Upper lobe of left lung (tissue), 6 donors: ENCODE data around the gene DCST2. TPM values are rescaled to one million over a fixed set of nuclear protein-coding genes. Genes with fewer than 3 reads are reported as not detected.

ENCODE experiments used
- ATAC-seq, 2 donors: fragments of 200-7000 bp; cut with Tn5 transposase; one replicate each; pipeline ENCODE4 v1.9.1; 2022; ENCODE audit warnings: mild to moderate bottlenecking in 2 of 2, moderate library complexity in 2 of 2; ENCODE audit not compliant: low FRiP score in 2 of 2
- DNase-seq, 2 donors: peaks; one replicate each; pipeline ENCODE4 v3.0.0-alpha.2; 2019 to 2020
- H3K27ac ChIP-seq, 4 donors: fragments of 200-600 bp; sonication (generic); one replicate each; pipeline ENCODE4 v1.5.1; 2016 to 2019
- H3K27me3 ChIP-seq, 4 donors: fragments of 200-600 bp; sonication (generic); one replicate each; pipeline ENCODE4 v1.5.1; 2017 to 2019
- H3K36me3 ChIP-seq, 4 donors: fragments of 200-600 bp; sonication (generic); one replicate each; pipeline ENCODE4 v1.5.1; 2016 to 2019
- H3K4me1 ChIP-seq, 4 donors: fragments of 200-600 bp; sonication (generic); one replicate each; pipeline ENCODE4 v1.5.1; 2018 to 2019
- H3K4me3 ChIP-seq, 4 donors: fragments of 200-600 bp; sonication (generic); one replicate each; pipeline ENCODE4 v1.5.1; 2017 to 2019; ENCODE audit warnings: mild to moderate bottlenecking in 2 of 4, moderate library complexity in 1 of 4
- H3K9me3 ChIP-seq, 4 donors: fragments of 200-600 bp; sonication (generic); one replicate each; pipeline ENCODE4 v1.5.1; 2018 to 2019
- EP300 ChIP-seq, 4 donors: sonication (generic); formaldehyde crosslinking; IDR thresholded peaks; one replicate each; pipeline ENCODE4 v1.5.1; 2017; ENCODE audit warnings: antibody characterized with exemption in 4 of 4, control low read depth in 2 of 4
- POLR2A ChIP-seq, 4 donors: fragments of 450-650 bp; IDR thresholded peaks; one replicate each; pipeline ENCODE4 v1.5.1; 2016 to 2017; ENCODE audit warnings: antibody characterized with exemption in 4 of 4, mild to moderate bottlenecking in 2 of 4
- POLR2AphosphoS5 ChIP-seq, 2 donors: sonication (generic); formaldehyde crosslinking; IDR thresholded peaks; one replicate each; pipeline ENCODE4 v1.5.1; 2017; ENCODE audit warnings: antibody characterized with exemption in 2 of 2
- WGBS, 2 donors: methylation state at CpG; one replicate each; pipeline ENCODE4 v1.1.5; 2017 to 2018; 5-methylcytosine and 5-hydroxymethylcytosine counted together
- total RNA-seq, 6 donors: library from RNA; depleted of rRNA in 4 of 6; stranded (reverse); fragments of >200 nt in 4 of 6; gene quantifications; one replicate each; pipeline versions ENCODE4 v1.1.0 to v1.2.1, GENCODE V29; 2016 to 2021
- TF ChIP-seq, protein P1 (sequence below), 6 experiments: fragments of 450-650 bp in 4 of 6; fragments of 200-600 bp in 2 of 6; sonication (generic) in 2 of 6; IDR thresholded peaks; one replicate each; pipeline ENCODE4 v1.5.1; 2016 to 2019; ENCODE audit warnings: antibody characterized with exemption in 6 of 6
- donor health status: DM: no; HTN: no; CAD: no; lungs with moderate emphysema.
- donor health status: DM: no; HTN: yes; CAD: no; lungs with severe emphysema.

DCST2 gene
- total RNA-seq, 6 donors from 2014 or later = 0.49 to 2.1 (median 1.1) TPM

DNA sequence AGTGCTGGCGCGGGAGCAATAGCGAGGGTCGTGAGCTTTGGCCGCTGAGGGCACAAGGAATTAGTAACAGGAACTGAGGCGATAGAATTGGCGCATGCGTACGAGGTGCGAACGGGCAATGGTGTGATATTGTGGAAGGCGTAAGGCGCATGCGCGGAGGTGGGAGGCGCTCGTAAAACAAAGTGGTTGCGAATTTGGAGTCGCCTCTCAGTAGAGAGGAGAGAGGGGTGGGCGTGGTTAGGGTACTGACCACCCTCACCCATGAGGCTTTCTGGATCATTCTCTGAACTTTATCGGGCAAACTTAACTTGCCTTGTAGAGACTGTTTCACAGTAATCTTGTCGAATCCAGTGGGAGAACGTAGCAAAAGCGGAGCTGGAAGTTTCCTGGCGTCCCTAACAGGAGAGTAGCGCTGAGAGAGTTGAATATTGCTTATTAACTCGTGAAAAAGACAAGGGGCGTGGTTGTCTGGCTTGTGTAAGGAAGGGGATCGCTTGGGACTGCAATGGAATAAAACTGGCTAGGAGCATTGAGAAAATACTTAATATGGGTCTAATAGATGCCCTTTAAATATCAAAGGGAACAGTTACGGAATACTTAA is 58.7 kb downstream of the DCST2 start:
- DNase-seq (peak in 1 of 2 donors; percentile 93), ATAC-seq (peak; percentile 79 to 81)
- Histone ChIP-seq H3K4me3 (peak overlapping the region; percentile 48 to 74 (median 63)), H3K27me3 (no peaks in the 10 kb centered on the region), H3K9me3 (no peaks in the 10 kb centered on the region), H3K27ac (peak overlapping the region; percentile 97 to 99 (median 98)), H3K36me3 (peaks cover 0 to 4% (median 2%) of the 10 kb centered on the region in 4 donors), H3K4me1 (peaks cover 30 to 46% (median 41%) of the 10 kb centered on the region in 4 donors)
- TF ChIP-seq POLR2AphosphoS5 (IDR thresholded peaks at IDR 0.05) = peak; percentile 53 to 75
- TF ChIP-seq EP300 (IDR thresholded peaks at IDR 0.05) = no peak
- TF ChIP-seq, protein P1, sequence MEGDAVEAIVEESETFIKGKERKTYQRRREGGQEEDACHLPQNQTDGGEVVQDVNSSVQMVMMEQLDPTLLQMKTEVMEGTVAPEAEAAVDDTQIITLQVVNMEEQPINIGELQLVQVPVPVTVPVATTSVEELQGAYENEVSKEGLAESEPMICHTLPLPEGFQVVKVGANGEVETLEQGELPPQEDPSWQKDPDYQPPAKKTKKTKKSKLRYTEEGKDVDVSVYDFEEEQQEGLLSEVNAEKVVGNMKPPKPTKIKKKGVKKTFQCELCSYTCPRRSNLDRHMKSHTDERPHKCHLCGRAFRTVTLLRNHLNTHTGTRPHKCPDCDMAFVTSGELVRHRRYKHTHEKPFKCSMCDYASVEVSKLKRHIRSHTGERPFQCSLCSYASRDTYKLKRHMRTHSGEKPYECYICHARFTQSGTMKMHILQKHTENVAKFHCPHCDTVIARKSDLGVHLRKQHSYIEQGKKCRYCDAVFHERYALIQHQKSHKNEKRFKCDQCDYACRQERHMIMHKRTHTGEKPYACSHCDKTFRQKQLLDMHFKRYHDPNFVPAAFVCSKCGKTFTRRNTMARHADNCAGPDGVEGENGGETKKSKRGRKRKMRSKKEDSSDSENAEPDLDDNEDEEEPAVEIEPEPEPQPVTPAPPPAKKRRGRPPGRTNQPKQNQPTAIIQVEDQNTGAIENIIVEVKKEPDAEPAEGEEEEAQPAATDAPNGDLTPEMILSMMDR (IDR thresholded peaks at IDR 0.05) = no peak
- peak in 2 of 4 donors; percentile 74 to 90 for TF ChIP-seq POLR2A (IDR thresholded peaks at IDR 0.05)
- 0% methylated on average over 29 to 30 of the region's 30 CpGs for WGBS, 2 donors

DNA sequence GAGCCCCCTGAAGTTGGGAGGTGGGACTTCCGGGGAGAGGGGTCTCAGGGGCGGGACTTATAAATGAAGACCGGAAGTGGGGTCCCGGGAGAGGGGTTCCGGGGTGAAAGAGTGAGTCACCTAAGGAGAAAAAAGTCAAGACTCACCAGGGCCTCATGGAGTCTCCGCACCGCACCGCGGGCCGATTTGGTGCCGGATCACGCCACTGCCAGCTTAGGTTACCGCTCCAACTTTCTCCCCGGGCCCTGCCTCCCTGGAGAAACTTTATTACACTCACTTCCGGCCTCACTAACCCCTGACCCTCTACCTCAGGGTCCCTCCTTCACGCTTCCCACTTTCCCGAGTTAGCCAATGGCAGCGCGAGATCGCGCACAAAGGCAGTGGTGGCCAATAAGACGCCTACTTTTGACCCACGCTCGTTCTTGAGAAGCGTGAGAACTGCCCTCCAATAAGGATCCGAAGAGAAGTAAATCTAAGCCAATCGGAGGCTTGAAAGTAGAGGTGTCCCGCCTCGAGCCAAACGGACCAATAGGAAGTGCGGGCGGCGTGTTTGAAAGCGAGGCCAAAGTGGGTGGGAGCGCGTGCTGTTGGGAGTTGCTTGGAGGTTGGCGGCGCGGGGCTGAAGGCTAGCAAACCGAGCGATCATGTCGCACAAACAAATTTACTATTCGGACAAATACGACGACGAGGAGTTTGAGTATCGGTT is 59.3 kb downstream of the DCST2 start, which contains the start of gene CKS1B:
Gene CKS1B, plus strand, starts transcription at position 580 of the 706 bp plus-strand sequence. Its CDS starts 65 bp downstream, at position 645.
- Histone ChIP-seq H3K27ac (peak within 1 kb of the TSS; percentile 97 to 99 (median 98)), H3K9me3 (no peaks in the 10 kb centered on the region), H3K36me3 (peaks cover 0 to 3% (median under 1%) of the 10 kb centered on the region in 4 donors), H3K4me1 (peaks cover 36 to 52% (median 48%) of the 10 kb centered on the region in 4 donors), H3K27me3 (no peaks in the 10 kb centered on the region), H3K4me3 (peak within 1 kb of the TSS; percentile 48 to 74 (median 63))
- ATAC-seq (peak; percentile 92 to 95), DNase-seq (peak; percentile 93 to 97)
- WGBS, 2 donors = 1% methylated on average over 45 to 47 of the region's 47 CpGs
- TF ChIP-seq EP300 (IDR thresholded peaks at IDR 0.05) = no peak
- TF ChIP-seq POLR2AphosphoS5 (IDR thresholded peaks at IDR 0.05) = peak; percentile 23 to 72
- TF ChIP-seq, protein P1 (IDR thresholded peaks at IDR 0.05) = peak in 1 of 6 experiments; percentile 14
- TF ChIP-seq POLR2A (IDR thresholded peaks at IDR 0.05) = peak in 3 of 4 donors; percentile 18 to 83 (median 44)

DNA sequence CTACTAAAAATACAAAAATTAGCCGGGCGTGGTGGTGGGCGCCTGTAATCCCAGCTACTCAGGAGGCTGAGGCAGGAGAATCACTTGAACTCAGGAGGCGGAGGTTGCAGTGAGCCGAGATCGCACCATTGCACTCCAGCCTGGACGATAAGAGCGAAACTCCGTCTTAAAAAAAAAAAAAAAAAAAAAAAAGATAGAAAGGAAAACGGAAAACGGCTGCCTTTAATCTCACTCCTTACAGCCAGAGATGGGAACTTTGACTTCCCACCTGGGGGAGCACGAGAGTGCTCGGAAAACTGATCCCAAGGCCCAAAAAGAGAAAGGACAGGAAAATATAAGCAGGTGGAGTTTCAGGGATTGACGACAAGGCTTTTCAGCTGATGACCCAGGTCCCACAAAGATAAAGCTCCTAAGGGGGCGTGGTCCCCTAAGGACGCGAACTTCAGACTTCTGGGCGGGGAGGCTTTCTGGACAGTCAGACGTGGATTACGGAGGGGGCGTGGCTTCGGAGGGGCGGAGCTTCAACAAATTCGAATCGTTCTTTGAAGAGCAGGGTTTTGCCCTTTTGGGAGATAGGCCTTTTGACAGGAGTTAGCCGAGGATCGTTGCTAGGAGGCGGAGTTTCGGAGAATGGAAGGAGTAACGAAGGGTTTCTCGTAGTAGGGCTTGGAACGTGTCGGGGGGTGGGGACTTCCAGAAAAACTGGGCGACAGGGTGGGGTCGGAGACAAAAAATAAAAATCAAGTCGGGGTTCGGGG is 60.1 kb downstream of the DCST2 start:
- Histone ChIP-seq H3K9me3 (no peaks in the 10 kb centered on the region), H3K27me3 (no peaks in the 10 kb centered on the region), H3K27ac (peak overlapping the region; percentile 97 to 99 (median 98)), H3K4me1 (peaks cover 44 to 59% (median 55%) of the 10 kb centered on the region in 4 donors), H3K36me3 (peaks cover 0 to 9% (median 4%) of the 10 kb centered on the region in 4 donors), H3K4me3 (peak overlapping the region; percentile 26 to 74 (median 63))
- peak in 1 of 2 donors; percentile 97 for DNase-seq
- WGBS, 2 donors = 3 to 6% methylated on average over 35 to 37 of the region's 37 CpGs
- ATAC-seq = peak; percentile 80 to 88
- TF ChIP-seq POLR2A (IDR thresholded peaks at IDR 0.05) (peak in 2 of 4 donors; percentile 44 to 59), EP300 (IDR thresholded peaks at IDR 0.05) (peak in 1 of 4 donors; percentile 0), POLR2AphosphoS5 (IDR thresholded peaks at IDR 0.05) (peak; percentile 64 to 86)
- TF ChIP-seq, protein P1 (IDR thresholded peaks at IDR 0.05) = peak in 1 of 6 experiments; percentile 6

DNA sequence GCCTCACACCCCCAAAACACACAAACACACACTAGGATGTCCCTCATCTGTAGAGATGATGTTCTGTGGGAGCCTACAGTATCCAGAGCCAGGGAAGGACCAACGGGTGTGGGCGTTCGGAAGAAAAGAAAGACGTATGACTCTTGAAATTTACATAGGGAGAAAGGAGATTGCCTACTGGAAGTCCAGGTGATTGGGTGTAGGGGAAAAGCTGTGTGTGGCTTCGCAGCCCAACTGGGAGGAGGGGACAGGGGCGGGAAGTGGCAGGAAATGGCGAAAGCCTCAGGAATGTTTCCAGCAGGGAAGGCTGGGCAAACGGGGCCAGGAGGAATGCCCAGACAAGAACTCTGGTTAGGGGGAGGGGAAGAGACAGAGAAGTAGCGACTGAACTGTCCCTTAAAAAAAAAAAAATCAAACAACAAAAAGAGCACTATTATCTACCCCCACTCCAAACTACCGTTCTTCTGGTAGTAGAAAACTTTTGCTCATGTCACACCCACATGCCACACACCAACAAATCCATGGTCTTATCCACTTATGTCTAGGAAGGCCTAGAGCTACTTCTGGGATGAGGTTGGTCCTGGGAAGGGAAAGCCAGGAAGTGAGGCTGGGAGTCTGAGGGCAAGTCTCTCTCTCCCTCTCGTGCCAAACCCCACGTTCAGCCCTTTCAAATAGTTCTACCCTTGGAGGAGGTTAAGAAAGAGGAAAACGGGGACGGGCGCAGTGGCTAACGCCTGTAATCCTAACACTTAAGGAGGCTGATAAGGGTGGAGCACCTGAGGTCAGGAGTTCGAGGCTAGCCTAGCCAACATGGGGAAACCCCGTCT is 60.9 kb downstream of the DCST2 start:
- ATAC-seq (peak in 1 of 2 donors; percentile 28), DNase-seq (peak in 1 of 2 donors; percentile 90)
- 23 to 27% methylated on average over 18 of the region's 18 CpGs for WGBS, 2 donors

More for the DNA sequence above, 60.9 kb downstream of the DCST2 start:
- Histone ChIP-seq H3K4me3 (peak overlapping the region in 3 of 4 donors; percentile 61 to 74 (median 65)), H3K4me1 (peaks cover 45 to 63% (median 60%) of the 10 kb centered on the region in 4 donors), H3K27ac (peak overlapping the region; percentile 97 to 99 (median 98)), H3K36me3 (peaks cover under 1 to 17% (median 10%) of the 10 kb centered on the region in 4 donors), H3K27me3 (no peaks in the 10 kb centered on the region), H3K9me3 (no peaks in the 10 kb centered on the region)
- TF ChIP-seq POLR2A (IDR thresholded peaks at IDR 0.05) (peak in 1 of 4 donors; percentile 46), POLR2AphosphoS5 (IDR thresholded peaks at IDR 0.05) (peak; percentile 89 to 95), EP300 (IDR thresholded peaks at IDR 0.05) (peak in 3 of 4 donors; percentile 68 to 87 (median 75))
- TF ChIP-seq, protein P1 (IDR thresholded peaks at IDR 0.05) = no peak
